Non-pigmented ciliary epithelial cell (primary cell): Measurements from ENCODE around the gene GDPD4.

Source experiments
- DNase-seq: peaks from one replicate; pipeline ENCODE4 v3.0.0-alpha.2; 2010; ENCODE audit warnings: low read depth

Gene GDPD4

DNA sequence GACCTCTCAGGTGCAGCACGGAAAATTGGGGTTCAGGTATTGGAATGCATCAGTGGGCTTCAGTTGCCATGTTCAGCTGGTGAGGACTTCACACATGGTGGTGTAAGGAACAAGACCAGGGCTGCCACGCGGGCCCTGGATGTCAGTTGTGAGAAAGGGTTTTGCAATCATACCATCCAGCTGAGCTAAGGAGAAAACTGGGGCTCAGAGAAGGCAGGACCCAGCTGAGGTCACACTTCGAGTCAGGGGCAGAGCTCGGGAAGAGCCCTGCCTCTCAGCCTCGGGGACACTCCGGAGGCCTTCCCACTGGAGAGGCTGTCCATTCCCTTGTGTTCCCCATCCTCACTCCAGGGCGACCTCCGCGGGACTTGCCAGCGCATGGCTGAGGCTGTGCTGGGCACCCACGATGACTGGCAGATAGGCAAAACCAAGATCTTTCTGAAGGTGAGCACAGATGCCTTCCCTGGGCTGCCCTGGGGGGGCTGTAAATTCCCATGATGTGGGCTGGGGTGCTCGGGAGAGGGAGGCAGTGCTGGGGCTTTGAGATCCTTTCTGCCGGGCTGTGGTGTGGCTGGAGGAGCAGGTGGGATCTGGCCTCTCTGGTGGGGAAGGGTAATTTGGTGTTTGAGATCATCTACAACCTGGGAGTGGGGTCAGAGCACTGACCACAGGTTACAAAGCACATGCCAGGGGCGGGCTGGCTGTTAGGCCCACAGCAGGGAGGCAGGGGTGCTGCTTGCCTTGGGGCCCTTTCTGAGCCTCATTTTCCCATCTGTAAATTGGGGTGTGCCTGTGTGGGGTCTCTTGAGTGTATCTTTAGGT lies 126.3 kb downstream of the GDPD4 start:
- no peak for DNase-seq

DNA sequence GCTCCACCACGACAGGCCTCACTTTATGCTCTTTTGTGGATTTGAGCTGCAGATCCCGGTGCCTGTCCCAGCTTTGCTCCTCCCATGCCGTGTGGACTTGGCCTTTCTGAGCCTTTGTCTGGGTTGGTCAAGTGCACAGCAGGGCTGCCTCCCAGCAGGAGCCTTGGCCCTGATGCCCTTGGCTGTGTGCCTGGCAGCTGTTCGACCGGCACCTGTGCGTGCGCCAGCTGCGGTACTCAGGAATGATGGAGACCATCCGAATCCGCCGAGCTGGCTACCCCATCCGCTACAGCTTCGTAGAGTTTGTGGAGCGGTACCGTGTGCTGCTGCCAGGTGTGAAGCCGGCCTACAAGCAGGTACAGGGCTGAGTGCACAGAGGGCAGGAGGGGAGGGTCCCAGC lies 126.9 kb downstream of the GDPD4 start:
- DNase-seq = no peak

DNA sequence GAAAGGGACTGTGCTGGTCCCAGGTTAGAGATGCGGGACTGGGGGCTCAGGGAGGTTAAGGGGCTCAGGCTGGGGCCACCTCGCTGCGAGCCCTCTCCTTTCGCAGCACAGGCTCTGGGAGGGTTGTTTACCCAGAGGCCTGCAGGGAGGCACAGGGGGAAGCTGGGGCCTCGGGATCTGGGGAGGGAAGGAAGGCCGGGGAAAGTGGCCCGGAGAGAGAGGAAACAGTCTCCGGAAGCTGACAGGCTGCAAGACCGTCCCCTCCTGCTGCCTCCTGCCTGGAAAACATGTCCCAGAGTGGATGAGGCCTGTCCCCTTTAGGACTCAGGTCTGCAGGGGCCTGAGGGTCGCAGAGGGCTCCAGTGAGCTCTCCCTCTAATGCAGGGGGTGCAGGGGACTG lies 128.0 kb downstream of the GDPD4 start:
- no peak for DNase-seq

DNA sequence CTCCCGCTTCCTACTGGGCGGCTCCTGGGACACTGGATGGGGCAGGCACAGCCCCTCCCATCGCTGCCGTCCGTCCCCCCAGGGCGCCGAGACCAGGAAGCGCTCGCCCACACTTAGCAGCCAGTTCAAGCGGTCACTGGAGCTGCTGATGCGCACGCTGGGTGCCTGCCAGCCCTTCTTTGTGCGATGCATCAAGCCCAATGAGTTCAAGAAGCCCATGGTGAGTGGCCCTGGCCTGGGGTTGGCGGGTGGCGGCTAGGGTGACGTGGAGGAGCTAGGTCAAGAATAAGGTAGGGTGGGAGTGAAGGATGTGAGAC lies 128.9 kb downstream of the GDPD4 start:
- DNase-seq = no peak

DNA sequence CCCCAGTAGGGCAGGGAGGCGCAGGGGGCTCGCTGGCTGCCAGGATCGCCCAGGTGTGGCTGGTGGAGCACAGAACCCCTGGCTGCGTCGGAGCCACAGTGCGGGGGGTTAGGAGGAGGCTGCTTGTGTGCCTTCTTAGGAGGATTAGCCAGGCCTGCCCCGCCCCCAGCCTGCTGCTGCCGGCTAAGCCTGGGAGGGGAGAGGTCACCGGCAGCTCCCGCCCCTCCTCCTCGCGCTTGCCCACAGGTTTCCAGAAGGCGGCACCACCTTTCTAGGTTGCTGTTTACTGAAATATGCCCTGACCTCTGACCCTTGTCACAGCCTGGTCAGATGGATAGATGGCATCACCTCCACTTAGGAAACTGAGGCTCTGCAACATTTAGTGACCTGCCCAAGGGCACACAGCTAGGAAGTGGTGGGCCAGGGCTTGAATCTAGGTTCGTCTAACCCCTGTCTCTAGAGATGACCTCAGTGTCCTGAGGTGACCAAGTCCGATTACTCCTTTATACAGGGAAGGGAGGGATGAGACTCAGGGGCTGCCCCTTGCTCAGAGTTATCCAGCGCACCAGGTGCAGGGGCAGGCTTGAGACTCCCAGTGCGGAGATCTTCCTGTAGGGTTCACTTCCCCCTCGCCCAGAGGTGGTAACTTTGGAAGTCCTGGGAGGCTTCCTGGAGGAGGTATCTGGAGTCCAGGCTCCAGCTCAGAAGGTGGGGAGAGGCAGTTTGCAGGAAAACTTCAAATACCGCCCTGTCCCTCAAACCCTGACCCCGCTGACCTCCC lies 129.4 kb downstream of the GDPD4 start:
- DNase-seq = no peak

DNA sequence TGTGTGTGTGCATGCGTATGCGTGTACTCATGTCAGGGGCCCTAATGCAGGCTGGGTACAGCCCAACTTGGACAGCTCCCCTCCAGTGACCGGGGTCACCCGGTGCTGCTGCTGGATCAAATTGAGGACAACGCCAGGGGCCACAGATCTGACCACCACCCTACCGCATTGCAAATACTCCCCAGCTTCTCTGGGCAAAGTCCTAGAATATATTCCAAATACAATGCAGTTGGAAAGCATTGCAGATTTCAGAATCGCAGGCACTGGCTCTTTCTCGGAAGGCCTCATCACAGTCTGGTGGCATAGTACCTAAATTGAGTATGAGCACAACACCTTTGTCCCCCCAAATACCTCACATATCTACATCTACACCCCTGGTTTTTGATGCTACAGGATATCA lies 130.2 kb downstream of the GDPD4 start:
- DNase-seq = no peak

DNA sequence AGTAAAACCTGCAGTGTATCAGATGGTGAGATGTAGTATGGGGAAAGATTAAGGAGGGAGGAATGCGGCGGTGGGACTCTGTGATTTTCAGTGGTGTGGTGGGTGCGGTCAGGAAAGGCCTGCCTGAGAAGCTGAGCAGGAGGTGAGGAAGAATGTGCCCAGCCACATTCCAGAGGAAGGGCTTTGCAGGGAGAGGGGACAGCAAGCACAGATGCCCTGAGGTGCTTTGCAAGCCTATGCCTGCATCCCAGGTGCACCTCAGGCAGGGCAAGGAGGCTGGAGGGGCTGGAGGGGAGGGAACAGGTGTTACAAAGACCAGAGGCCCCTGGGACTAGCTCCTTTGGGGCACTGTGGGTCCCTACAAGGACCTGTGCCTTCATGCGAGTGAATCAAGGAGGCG lies 131.4 kb downstream of the GDPD4 start:
- DNase-seq = no peak

DNA sequence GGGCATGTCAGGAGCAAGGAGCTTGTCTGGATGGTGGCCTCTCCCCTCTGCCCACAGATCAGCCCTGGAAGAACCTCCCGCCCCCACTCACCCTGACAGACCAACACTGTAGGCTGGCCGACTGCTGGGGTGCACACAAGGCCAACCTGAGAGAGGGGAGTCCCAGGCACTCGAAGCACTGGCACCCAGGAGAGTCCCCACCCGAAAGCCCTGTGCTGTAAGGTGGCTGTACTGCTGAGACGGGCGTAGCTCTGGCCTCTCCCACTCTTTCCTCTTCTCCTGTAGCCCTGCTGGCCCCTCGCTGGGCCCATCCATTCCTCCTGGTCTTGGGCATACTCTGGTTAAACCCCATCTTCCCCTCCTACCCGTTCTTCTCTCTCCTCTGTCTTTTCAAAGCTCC lies 133.7 kb downstream of the GDPD4 start:
- DNase-seq = no peak

DNA sequence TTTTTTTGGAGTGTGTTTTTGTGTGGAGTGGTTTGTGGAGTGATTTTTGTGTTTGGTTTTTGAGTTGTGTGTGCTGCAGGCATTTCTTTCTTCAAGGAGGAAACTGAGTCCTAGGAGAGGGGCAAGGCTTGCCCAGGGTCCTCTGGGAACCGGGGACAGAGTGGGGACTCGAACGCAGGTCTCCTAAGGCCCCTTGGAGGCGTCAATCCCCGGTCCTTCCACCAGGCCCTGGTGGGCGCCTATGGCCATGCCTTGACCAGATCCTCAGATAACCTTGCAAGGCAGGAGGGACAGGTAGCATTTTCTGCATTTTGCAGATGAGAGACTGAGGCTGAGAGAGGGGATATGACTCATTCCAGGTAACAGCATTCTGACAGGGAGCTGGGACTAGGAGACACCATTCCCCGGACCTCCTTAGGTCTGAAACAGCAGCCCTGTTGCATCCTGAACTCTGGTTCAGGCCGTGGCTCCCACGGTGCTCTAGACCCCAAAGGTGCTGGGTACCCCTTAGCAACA lies 134.3 kb downstream of the GDPD4 start:
- no peak for DNase-seq
